Measurements from ENCODE around the gene ATP2C1.

DNA sequence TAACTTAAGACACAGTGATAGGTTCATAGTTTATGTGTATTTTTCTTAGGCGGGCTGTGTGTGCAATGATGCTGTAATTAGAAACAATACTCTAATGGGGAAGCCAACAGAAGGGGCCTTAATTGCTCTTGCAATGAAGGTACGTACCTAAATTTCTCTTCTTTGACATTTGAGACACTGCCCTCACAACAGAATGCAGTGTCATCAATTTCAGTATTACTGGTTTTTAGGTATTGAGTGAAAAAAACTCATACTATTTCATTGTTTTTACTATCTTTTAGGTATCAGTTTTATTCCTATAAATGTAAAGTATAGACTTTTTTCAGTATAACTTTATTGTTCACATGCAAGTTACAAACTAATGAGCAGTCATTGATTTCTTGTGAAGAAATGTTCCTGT is 73.4 kb downstream of the ATP2C1 start:
- TF ChIP-seq, protein P1, sequence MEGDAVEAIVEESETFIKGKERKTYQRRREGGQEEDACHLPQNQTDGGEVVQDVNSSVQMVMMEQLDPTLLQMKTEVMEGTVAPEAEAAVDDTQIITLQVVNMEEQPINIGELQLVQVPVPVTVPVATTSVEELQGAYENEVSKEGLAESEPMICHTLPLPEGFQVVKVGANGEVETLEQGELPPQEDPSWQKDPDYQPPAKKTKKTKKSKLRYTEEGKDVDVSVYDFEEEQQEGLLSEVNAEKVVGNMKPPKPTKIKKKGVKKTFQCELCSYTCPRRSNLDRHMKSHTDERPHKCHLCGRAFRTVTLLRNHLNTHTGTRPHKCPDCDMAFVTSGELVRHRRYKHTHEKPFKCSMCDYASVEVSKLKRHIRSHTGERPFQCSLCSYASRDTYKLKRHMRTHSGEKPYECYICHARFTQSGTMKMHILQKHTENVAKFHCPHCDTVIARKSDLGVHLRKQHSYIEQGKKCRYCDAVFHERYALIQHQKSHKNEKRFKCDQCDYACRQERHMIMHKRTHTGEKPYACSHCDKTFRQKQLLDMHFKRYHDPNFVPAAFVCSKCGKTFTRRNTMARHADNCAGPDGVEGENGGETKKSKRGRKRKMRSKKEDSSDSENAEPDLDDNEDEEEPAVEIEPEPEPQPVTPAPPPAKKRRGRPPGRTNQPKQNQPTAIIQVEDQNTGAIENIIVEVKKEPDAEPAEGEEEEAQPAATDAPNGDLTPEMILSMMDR (conservative IDR thresholded peaks at IDR 0.05; ENCODE audit: low read depth in 2 of 2): no peak
- TF ChIP-seq, protein P2, sequence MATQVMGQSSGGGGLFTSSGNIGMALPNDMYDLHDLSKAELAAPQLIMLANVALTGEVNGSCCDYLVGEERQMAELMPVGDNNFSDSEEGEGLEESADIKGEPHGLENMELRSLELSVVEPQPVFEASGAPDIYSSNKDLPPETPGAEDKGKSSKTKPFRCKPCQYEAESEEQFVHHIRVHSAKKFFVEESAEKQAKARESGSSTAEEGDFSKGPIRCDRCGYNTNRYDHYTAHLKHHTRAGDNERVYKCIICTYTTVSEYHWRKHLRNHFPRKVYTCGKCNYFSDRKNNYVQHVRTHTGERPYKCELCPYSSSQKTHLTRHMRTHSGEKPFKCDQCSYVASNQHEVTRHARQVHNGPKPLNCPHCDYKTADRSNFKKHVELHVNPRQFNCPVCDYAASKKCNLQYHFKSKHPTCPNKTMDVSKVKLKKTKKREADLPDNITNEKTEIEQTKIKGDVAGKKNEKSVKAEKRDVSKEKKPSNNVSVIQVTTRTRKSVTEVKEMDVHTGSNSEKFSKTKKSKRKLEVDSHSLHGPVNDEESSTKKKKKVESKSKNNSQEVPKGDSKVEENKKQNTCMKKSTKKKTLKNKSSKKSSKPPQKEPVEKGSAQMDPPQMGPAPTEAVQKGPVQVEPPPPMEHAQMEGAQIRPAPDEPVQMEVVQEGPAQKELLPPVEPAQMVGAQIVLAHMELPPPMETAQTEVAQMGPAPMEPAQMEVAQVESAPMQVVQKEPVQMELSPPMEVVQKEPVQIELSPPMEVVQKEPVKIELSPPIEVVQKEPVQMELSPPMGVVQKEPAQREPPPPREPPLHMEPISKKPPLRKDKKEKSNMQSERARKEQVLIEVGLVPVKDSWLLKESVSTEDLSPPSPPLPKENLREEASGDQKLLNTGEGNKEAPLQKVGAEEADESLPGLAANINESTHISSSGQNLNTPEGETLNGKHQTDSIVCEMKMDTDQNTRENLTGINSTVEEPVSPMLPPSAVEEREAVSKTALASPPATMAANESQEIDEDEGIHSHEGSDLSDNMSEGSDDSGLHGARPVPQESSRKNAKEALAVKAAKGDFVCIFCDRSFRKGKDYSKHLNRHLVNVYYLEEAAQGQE (IDR thresholded peaks at IDR 0.05; ENCODE audit: unreplicated experiment): no peak
- TF ChIP-seq STAT1 (IDR thresholded peaks at IDR 0.05; ENCODE audit: unreplicated experiment): no peak
- no peak for TF ChIP-seq NANOG (IDR thresholded peaks at IDR 0.05; ENCODE audit: borderline replicate concordance)
- TF ChIP-seq CREB1 (CRISPR knock-in tag; IDR thresholded peaks at IDR 0.05; ENCODE audit: low read depth): no peak
- TF ChIP-seq POLR2AphosphoS5 (IDR thresholded peaks at IDR 0.05; ENCODE audit: low read depth): no peak
- TF ChIP-seq EZH2 (IDR thresholded peaks at IDR 0.05; ENCODE audit: low read depth, unreplicated experiment): no peak
- no peak for TF ChIP-seq EZH2phosphoT487 (IDR thresholded peaks at IDR 0.05; ENCODE audit: unreplicated experiment)

Data from GM23338 (cell line).